Measurements from ENCODE around the gene SPIB. TPM values are rescaled to one million over a fixed set of nuclear protein-coding genes. Genes with fewer than 3 reads are reported as not detected.

The SPIB gene
- total RNA-seq, 1 donor from 2014 or later, result not detected

DNA sequence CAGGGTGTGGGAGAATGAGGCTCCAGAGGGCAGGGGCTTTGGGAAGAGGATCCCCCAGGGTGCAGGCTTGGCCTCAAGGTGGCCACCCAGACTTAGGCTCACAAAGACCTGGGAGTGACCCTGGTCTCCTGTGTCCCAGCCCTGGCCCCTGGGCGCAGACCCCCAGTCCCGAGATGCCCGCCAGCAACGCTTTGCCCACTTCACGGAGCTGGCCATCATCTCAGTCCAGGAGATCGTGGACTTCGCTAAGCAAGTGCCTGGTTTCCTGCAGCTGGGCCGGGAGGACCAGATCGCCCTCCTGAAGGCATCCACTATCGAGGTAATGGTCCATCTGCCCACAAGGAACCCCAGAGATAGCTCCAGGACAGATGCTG lies 39.9 kb upstream of the SPIB start:
- DNase-seq (ENCODE audit: low spot score), result no peak
- H3K27ac Mint-ChIP-seq, result no peak overlapping the region
- H3K79me2 ChIP-seq (ENCODE audit: low read depth), result no peaks in the 10 kb centered on the region
- H3K4me1 Mint-ChIP-seq, result peaks cover 12% of the 10 kb centered on the region
- no peaks in the 10 kb centered on the region for H3K4me1 ChIP-seq
- no peak overlapping the region for H3K9ac ChIP-seq
- no peak overlapping the region for H2AFZ ChIP-seq (replicated peaks)
- H3K4me3 Mint-ChIP-seq, result peak overlapping the region; percentile 9
- peaks cover 22% of the 10 kb centered on the region for H3K36me3 Mint-ChIP-seq
- no peaks in the 10 kb centered on the region for H3K27me3 ChIP-seq
- H3K9me3 ChIP-seq (ENCODE audit: low read depth), result no peaks in the 10 kb centered on the region
- H3F3A ChIP-seq (ENCODE audit: low read depth), result peaks cover 26% of the 10 kb centered on the region
- TF ChIP-seq, protein P1, sequence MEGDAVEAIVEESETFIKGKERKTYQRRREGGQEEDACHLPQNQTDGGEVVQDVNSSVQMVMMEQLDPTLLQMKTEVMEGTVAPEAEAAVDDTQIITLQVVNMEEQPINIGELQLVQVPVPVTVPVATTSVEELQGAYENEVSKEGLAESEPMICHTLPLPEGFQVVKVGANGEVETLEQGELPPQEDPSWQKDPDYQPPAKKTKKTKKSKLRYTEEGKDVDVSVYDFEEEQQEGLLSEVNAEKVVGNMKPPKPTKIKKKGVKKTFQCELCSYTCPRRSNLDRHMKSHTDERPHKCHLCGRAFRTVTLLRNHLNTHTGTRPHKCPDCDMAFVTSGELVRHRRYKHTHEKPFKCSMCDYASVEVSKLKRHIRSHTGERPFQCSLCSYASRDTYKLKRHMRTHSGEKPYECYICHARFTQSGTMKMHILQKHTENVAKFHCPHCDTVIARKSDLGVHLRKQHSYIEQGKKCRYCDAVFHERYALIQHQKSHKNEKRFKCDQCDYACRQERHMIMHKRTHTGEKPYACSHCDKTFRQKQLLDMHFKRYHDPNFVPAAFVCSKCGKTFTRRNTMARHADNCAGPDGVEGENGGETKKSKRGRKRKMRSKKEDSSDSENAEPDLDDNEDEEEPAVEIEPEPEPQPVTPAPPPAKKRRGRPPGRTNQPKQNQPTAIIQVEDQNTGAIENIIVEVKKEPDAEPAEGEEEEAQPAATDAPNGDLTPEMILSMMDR (IDR thresholded peaks at IDR 0.05), result no peak
- no peak for TF ChIP-seq EZH2 (IDR thresholded peaks at IDR 0.05)
- TF ChIP-seq EZH2phosphoT487 (IDR thresholded peaks at IDR 0.05), result no peak
- H3K27ac ChIP-seq, result no peak overlapping the region
- H3K36me3 ChIP-seq, result no peaks in the 10 kb centered on the region
- H4K20me1 ChIP-seq (ENCODE audit: low read depth), result no peaks in the 10 kb centered on the region
- H3K9me3 Mint-ChIP-seq, result no peaks in the 10 kb centered on the region
- H3K4me2 ChIP-seq, result no peak overlapping the region
- H3K4me3 ChIP-seq, result no peak overlapping the region
- H3K27me3 Mint-ChIP-seq (ENCODE audit: insufficient read depth, low read depth), result peaks cover 11% of the 10 kb centered on the region

DNA sequence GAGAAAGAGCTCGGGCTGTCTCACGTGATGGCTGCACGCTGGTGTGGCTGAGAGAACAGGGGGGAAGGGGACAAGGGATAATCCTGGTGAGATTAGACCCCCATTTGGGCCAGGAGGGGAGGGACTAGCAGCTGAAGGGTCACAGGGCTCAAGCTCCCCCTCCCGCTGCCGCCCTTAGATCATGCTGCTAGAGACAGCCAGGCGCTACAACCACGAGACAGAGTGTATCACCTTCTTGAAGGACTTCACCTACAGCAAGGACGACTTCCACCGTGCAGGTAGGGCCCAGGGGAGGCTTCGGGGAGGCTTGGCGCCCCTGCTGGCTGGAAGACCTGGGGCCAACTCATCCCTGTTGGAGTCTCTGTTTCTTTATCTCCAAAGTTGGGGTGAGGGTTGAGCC lies 39.1 kb upstream of the SPIB start:
- TF ChIP-seq EZH2 (IDR thresholded peaks at IDR 0.05), result no peak
- peaks cover under 1% of the 10 kb centered on the region for H4K20me1 ChIP-seq (ENCODE audit: low read depth)
- H3K36me3 Mint-ChIP-seq, result peaks cover 22% of the 10 kb centered on the region
- no peak for DNase-seq (ENCODE audit: low spot score)
- H3K4me1 ChIP-seq, result no peaks in the 10 kb centered on the region
- H3K36me3 ChIP-seq, result no peaks in the 10 kb centered on the region
- H3K4me2 ChIP-seq, result no peak overlapping the region
- peak overlapping the region; percentile 24 for H3K27ac Mint-ChIP-seq
- peaks cover 26% of the 10 kb centered on the region for H3F3A ChIP-seq (ENCODE audit: low read depth)
- H3K9me3 Mint-ChIP-seq, result no peaks in the 10 kb centered on the region
- no peaks in the 10 kb centered on the region for H3K27me3 ChIP-seq
- peak overlapping the region; percentile 9 for H3K4me3 Mint-ChIP-seq
- peaks cover 1% of the 10 kb centered on the region for H3K79me2 ChIP-seq (ENCODE audit: low read depth)
- no peak overlapping the region for H2AFZ ChIP-seq (replicated peaks)
- H3K27me3 Mint-ChIP-seq (ENCODE audit: insufficient read depth, low read depth), result peaks cover 15% of the 10 kb centered on the region
- peaks cover 14% of the 10 kb centered on the region for H3K4me1 Mint-ChIP-seq
- no peaks in the 10 kb centered on the region for H3K9me3 ChIP-seq (ENCODE audit: low read depth)
- no peak overlapping the region for H3K27ac ChIP-seq
- H3K9ac ChIP-seq, result no peak overlapping the region
- no peak overlapping the region for H3K4me3 ChIP-seq

DNA sequence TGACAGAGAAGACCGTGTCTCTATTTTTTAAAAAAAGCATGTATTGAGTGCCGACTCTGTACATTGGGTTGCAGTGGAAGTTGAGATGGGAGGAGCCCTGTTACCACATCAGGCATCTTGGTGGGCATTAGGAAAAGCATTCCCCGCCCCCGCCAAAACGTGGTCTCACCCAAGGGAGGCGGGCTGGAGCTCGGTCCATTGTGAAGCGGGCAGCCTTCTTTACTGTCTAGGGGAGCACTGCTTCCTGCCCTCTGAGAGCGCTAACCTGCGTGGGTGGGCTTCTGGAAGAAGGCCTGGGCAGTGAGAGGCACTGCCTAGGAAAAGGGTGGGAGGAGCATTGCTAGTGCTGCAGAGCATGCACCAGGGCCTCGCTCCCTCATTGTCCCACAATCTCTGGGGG lies 38.6 kb upstream of the SPIB start:
- H3K36me3 ChIP-seq, result no peaks in the 10 kb centered on the region
- Mint-ChIP-seq H3K4me3 (no peak overlapping the region), H3K27me3 (ENCODE audit: insufficient read depth, low read depth) (peaks cover 18% of the 10 kb centered on the region), H3K36me3 (peaks cover 22% of the 10 kb centered on the region), H3K27ac (peak overlapping the region; percentile 24), H3K4me1 (peaks cover 19% of the 10 kb centered on the region), H3K9me3 (no peaks in the 10 kb centered on the region)
- H3K9ac ChIP-seq, result no peak overlapping the region
- no peaks in the 10 kb centered on the region for H3K9me3 ChIP-seq (ENCODE audit: low read depth)
- no peaks in the 10 kb centered on the region for H3K4me1 ChIP-seq
- TF ChIP-seq EZH2phosphoT487 (IDR thresholded peaks at IDR 0.05) (no peak), EZH2 (IDR thresholded peaks at IDR 0.05) (no peak)
- TF ChIP-seq, protein P1 (IDR thresholded peaks at IDR 0.05), result no peak
- peaks cover 26% of the 10 kb centered on the region for H3F3A ChIP-seq (ENCODE audit: low read depth)
- no peak for DNase-seq (ENCODE audit: low spot score)
- H3K4me2 ChIP-seq, result no peak overlapping the region
- peaks cover 6% of the 10 kb centered on the region for H4K20me1 ChIP-seq (ENCODE audit: low read depth)
- H3K27ac ChIP-seq, result no peak overlapping the region
- H3K4me3 ChIP-seq, result no peak overlapping the region
- no peak overlapping the region for H2AFZ ChIP-seq (replicated peaks)
- no peaks in the 10 kb centered on the region for H3K27me3 ChIP-seq
- H3K79me2 ChIP-seq (ENCODE audit: low read depth), result peaks cover 7% of the 10 kb centered on the region

DNA sequence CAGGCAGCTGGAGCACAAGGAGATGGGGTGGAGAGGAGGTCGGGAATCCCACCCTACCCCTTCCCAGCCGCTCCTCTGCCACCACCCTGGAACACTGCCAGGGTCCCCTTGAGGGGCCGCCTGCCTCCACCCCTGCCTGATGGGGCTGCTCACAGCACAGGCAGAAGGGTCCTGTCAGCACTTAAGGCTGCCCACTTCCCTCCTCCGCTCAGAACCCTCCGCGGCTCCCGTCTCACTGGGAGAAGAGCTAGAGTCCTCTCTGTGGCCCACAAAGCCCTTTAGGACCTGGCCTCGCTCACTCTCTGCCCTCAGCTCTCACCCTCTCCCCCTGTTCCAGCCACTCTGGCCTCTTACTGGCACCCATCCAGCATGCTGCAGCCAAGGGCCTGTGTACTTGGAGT lies 38.0 kb upstream of the SPIB start:
- no peak overlapping the region for H3K27ac Mint-ChIP-seq
- H3K27ac ChIP-seq, result no peak overlapping the region

More for the DNA sequence above, 38.0 kb upstream of the SPIB start:
- peaks cover 19% of the 10 kb centered on the region for H3K27me3 Mint-ChIP-seq (ENCODE audit: insufficient read depth, low read depth)
- Histone ChIP-seq H3K9me3 (ENCODE audit: low read depth) (no peaks in the 10 kb centered on the region), H4K20me1 (ENCODE audit: low read depth) (peaks cover 12% of the 10 kb centered on the region), H3K27me3 (no peaks in the 10 kb centered on the region), H3K79me2 (ENCODE audit: low read depth) (peaks cover 13% of the 10 kb centered on the region), H3K36me3 (no peaks in the 10 kb centered on the region), H3K4me1 (no peaks in the 10 kb centered on the region), H3K9ac (no peak overlapping the region), H3K4me2 (no peak overlapping the region), H3F3A (ENCODE audit: low read depth) (peaks cover 22% of the 10 kb centered on the region), H2AFZ (replicated peaks) (no peak overlapping the region), H3K4me3 (no peak overlapping the region)
- H3K9me3 Mint-ChIP-seq, result no peaks in the 10 kb centered on the region
- H3K36me3 Mint-ChIP-seq, result peaks cover 23% of the 10 kb centered on the region
- TF ChIP-seq, protein P1 (IDR thresholded peaks at IDR 0.05), result no peak
- TF ChIP-seq EZH2phosphoT487 (IDR thresholded peaks at IDR 0.05) (no peak), EZH2 (IDR thresholded peaks at IDR 0.05) (no peak)
- H3K4me1 Mint-ChIP-seq, result peaks cover 22% of the 10 kb centered on the region
- no peak for DNase-seq (ENCODE audit: low spot score)
- peak overlapping the region; percentile 54 for H3K4me3 Mint-ChIP-seq

Measured in neural progenitor cell (in vitro differentiated cells).